Activated T-helper 2 cell treated with anti-CD3 and anti-CD28 coated beads, Interferon-gamma antibody, Interleukin-2, Interleukin-4, amounts not matched to agents 10 μg/mL and 5 μg/mL and 100 μg/mL, durations not matched to agents 14 hours and 24 hours and 36 hours (primary cell): ENCODE data around the gene LNX2. TPM values are rescaled to one million over a fixed set of nuclear protein-coding genes. Genes with fewer than 3 reads are reported as not detected.

Experiments
- DNase-seq: peaks from one replicate; pipeline ENCODE4 v3.0.0; 2021; ENCODE audit warnings: low spot score
- H3K27ac Mint-ChIP-seq: one replicate; pipeline ENCODE4 v1.8.0; 2021; ENCODE audit warnings: mixed read lengths
- H3K27me3 Mint-ChIP-seq: one replicate; pipeline ENCODE4 v1.8.0; 2021; ENCODE audit warnings: low read depth, mixed read lengths
- H3K36me3 Mint-ChIP-seq: one replicate; pipeline ENCODE4 v1.8.0; 2021; ENCODE audit warnings: low read depth, mixed read lengths
- H3K4me1 Mint-ChIP-seq: one replicate; pipeline ENCODE4 v1.8.0; 2021; ENCODE audit warnings: low read depth, mixed read lengths
- H3K4me3 Mint-ChIP-seq: one replicate; pipeline ENCODE4 v1.8.0; 2021; ENCODE audit warnings: low read depth, mild to moderate bottlenecking, moderate library complexity, mixed read lengths
- H3K9me3 Mint-ChIP-seq: one replicate; pipeline ENCODE4 v1.8.0; 2021; ENCODE audit warnings: mixed read lengths
- intact Hi-C: fragments of 100-400 bp; cut with micrococcal nuclease; formaldehyde crosslinking; loops from one replicate; pipeline ENCODE4 v1.15.1; 2023
- total RNA-seq: library from RNA; stranded (reverse); gene quantifications from 2 replicates; pipeline ENCODE4 v1.2.3, GENCODE V29; 2022

The LNX2 gene
- total RNA-seq, 1 donor from 2014 or later: 5.2 TPM

DNA sequence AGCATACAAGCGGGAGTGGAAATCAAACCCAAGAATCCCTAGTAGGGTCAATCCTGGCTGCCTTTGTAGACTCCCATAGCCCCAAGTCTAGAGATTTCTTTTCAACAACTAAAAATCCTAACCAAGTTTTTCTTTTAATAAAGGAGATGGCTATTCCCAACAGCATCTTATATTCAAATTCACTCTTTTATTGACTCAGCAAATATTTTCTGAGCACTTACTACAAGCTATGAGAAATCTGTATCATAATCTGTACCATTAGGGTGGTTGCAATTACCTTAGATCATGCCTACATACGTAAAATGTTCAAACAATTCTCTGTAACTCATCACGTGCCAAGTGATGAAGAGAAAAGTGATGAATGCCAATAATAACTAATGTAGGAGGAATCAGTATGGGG is 54.5 kb downstream of the LNX2 start:
- Mint-ChIP-seq H3K27me3 (no peaks in the 10 kb centered on the region), H3K9me3 (no peaks in the 10 kb centered on the region), H3K4me3 (no peak overlapping the region), H3K27ac (no peak overlapping the region), H3K4me1 (no peaks in the 10 kb centered on the region), H3K36me3 (peaks cover 12% of the 10 kb centered on the region)
- DNase-seq: no peak
- intact Hi-C loops: no loop called here

DNA sequence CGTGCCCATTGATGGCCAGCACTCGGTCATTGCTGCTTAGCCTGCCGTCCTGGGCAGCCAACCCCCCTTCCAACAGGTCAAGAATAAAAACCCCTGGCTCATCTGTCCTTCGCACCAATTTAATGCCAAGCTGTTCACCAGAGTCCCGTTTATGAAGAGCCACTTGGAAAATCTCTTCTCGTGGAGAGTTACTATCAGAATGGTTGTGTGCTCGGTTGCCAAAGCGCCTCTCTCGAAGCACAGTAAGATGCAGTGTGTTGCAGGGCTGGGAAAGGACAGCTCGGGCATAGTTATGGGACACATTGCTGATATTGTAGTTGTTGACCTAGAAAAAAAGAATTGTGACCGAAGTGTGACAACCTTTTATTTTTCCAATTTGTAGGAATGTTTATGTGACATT is 57.9 kb downstream of the LNX2 start:
- no peaks in the 10 kb centered on the region for H3K27me3 Mint-ChIP-seq
- H3K27ac Mint-ChIP-seq: no peak overlapping the region
- DNase-seq: no peak
- H3K9me3 Mint-ChIP-seq: no peaks in the 10 kb centered on the region
- intact Hi-C loops: no loop called here
- H3K36me3 Mint-ChIP-seq: peaks cover 15% of the 10 kb centered on the region
- no peak overlapping the region for H3K4me3 Mint-ChIP-seq
- H3K4me1 Mint-ChIP-seq: peaks cover 5% of the 10 kb centered on the region

DNA sequence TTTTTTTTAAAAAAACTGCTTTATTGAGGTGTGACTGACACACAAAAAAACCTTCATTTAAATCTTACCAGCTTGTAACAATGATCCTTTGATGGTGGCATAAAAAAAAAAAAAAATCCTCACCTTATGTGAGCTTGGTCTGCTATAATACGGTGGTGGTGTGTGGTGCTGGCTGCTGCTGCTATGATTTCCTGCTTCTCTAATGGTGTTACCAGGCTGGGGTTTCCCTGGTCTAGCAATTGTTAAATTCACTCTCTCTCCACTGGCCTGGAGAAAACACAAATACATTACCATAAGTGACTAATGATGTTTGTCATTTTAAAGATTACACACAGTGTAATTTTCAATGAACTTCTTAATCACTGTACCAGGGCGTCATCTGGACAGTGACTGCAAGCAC is 60.6 kb downstream of the LNX2 start:
- no peak for DNase-seq
- peaks cover 5% of the 10 kb centered on the region for H3K4me1 Mint-ChIP-seq
- intact Hi-C loops: no loop called here
- no peak overlapping the region for H3K27ac Mint-ChIP-seq
- peaks cover 33% of the 10 kb centered on the region for H3K36me3 Mint-ChIP-seq
- H3K27me3 Mint-ChIP-seq: no peaks in the 10 kb centered on the region
- no peak overlapping the region for H3K4me3 Mint-ChIP-seq
- H3K9me3 Mint-ChIP-seq: no peaks in the 10 kb centered on the region

DNA sequence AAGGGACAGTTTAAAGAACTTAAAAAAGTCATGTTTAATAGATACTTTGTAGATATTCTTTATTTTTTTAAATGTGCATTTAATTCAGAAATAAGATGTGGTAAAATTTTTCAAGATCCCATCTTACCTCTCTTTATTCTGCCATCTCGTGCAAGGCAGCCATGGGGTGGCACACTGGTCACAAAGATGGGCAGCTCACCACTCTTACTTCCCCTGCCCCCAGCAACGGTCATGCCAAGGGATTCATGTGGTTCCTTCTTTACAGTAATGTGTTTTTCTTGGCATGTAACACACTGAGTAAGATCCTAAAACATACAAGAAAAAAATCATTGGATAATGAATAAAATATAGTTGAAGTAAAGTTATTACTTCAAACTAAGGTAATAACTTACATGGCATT is 64.2 kb downstream of the LNX2 start:
- intact Hi-C loops: no loop called here
- H3K4me1 Mint-ChIP-seq: peaks cover 5% of the 10 kb centered on the region
- H3K27ac Mint-ChIP-seq: no peak overlapping the region
- H3K27me3 Mint-ChIP-seq: no peaks in the 10 kb centered on the region
- H3K36me3 Mint-ChIP-seq: peaks cover 28% of the 10 kb centered on the region
- no peak overlapping the region for H3K4me3 Mint-ChIP-seq
- no peaks in the 10 kb centered on the region for H3K9me3 Mint-ChIP-seq
- DNase-seq: no peak

DNA sequence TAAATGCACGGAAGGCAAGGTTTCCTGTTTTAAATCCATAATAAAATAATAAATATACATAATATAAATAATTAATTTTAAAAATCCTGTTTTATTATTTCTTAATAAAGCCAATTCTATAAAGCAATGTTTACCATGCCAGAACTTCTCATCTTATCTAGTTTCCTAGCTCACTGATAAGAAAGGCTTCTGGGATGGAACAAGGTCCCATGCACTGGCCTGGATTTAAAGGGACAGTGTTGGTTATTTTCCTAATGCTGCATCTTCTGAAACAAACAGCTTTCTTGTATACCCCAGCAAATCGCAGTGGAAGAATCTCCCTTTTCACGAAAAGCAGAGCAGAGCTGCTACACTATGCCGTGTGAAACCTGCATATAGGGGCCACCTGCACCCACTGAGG is 68.8 kb downstream of the LNX2 start:
- Mint-ChIP-seq H3K4me3 (no peak overlapping the region), H3K36me3 (peaks cover 46% of the 10 kb centered on the region), H3K9me3 (no peaks in the 10 kb centered on the region), H3K27ac (no peak overlapping the region), H3K4me1 (no peaks in the 10 kb centered on the region), H3K27me3 (no peaks in the 10 kb centered on the region)
- intact Hi-C loops: no loop called here
- no peak for DNase-seq

DNA sequence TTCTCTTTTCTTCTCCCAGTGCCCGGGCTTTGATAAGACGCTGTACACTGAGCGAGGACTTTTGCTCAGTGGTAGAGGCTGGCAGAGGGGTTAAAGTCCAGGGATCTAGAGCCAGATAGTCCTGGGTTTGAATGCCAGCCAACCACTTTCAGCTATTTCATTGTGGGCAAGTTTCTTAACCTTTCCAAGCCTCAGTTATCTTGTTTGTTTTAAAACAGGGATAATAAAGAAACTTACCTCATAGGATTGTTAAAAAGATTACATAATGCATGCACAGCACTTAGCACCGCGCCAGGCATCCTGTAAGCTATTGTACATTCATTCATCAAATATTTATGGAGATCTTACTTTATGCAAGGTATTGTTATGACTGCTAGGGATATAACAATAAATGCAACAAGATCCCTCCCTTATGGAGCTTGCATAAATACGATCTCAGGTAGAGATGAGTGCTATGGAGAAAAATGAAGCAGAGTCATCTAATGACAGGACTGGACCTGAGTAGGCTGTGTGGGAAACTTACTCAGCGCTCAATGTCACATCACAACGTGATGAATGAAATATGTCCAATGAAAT is 70.8 kb downstream of the LNX2 start:
- intact Hi-C loops: no loop called here
- Mint-ChIP-seq H3K4me3 (no peak overlapping the region), H3K27ac (no peak overlapping the region), H3K9me3 (no peaks in the 10 kb centered on the region), H3K4me1 (no peaks in the 10 kb centered on the region), H3K36me3 (peaks cover 39% of the 10 kb centered on the region), H3K27me3 (no peaks in the 10 kb centered on the region)
- no peak for DNase-seq

DNA sequence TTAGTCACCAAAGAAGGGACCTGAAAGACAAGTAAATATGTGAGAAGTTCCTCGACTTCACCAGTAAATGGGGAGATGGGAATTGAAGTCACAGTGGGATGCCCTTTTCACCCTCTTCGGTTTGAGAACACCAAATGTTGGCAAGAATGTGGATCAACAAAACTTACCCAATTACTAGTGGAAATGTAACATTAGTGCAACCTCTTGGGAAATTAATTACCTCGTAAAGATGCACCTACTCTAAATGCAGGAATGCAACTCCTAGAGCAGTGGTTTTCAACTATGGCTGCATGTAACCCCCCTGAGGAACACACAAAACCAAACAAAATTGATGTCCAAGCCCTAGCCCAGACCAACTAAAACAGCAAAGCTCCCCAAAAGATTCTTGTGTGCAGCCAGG is 78.1 kb downstream of the LNX2 start:
- H3K9me3 Mint-ChIP-seq: no peaks in the 10 kb centered on the region

DNA sequence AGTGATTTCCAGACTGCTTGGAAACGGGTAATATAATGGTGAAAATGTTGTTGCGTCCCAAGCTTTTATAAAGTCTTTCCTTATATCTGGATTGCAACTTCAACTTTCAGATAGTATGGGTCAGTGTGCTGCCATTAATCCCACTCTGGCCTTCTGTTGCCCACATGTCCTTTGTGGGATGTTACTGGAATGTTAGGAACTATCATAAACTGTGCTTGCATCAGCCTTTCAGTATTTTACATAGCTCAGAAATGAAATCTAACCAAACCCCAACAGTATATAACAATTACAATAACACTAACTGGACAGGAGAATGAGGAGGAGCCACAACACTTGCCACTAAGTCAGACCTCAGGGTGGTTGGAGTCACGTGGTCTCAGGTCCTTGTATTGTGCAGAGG is 78.9 kb downstream of the LNX2 start:
- intact Hi-C loops: no loop called here
- Mint-ChIP-seq H3K4me1 (no peaks in the 10 kb centered on the region), H3K9me3 (no peaks in the 10 kb centered on the region), H3K36me3 (peaks cover 9% of the 10 kb centered on the region), H3K4me3 (no peak overlapping the region), H3K27me3 (no peaks in the 10 kb centered on the region), H3K27ac (no peak overlapping the region)
- DNase-seq: no peak

More for the DNA sequence above, 78.1 kb downstream of the LNX2 start:
- no peak overlapping the region for H3K27ac Mint-ChIP-seq
- no peak overlapping the region for H3K4me3 Mint-ChIP-seq
- H3K27me3 Mint-ChIP-seq: no peaks in the 10 kb centered on the region
- no peak for DNase-seq
- H3K4me1 Mint-ChIP-seq: no peaks in the 10 kb centered on the region
- H3K36me3 Mint-ChIP-seq: peaks cover 9% of the 10 kb centered on the region
- intact Hi-C loops: no loop called here

DNA sequence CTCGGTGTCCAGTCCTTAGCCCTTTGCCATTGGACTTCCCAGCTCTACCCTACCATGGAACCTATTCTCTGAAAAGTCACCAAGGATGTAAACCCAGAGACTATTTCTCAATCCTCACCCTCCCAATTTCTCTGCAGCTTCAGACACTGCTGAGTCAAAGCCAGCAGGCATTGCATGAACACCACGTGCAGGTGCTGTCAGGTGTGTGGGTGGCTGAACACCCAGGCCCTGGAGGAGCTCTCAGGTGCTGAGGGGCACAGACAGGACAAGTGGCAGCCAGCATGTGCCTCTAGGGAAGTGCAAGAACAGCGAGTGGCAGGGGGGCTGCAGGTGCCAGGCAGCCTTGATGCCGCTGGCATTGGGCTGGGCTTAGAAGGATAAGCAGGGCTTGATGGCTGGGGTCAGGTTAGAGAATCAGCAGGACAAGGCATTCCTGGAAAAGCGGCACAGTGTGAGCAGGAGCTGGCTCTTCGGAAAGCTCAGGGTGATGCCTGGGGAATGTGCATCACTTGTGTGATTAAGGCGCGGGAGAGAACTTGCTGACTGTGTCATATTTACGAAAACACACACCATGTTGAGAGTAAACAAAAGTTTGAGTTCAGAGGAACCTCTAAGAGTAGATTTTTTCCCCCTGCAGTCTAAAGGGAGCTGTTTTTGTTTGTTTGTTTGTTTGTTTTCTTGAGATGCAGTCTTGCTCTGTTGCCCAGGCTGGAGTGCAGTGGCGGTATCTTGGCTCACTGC is 83.8 kb downstream of the LNX2 start:
- H3K27me3 Mint-ChIP-seq: peaks cover 3% of the 10 kb centered on the region
- H3K36me3 Mint-ChIP-seq: no peaks in the 10 kb centered on the region
- no peak overlapping the region for H3K4me3 Mint-ChIP-seq
- H3K9me3 Mint-ChIP-seq: no peaks in the 10 kb centered on the region
- H3K4me1 Mint-ChIP-seq: no peaks in the 10 kb centered on the region
- intact Hi-C loops: loop anchor here (10.0 kb wide), 2 partner anchors 162 to 178 kb away; no protein-coding TSS in a partner anchor
- H3K27ac Mint-ChIP-seq: no peak overlapping the region
- DNase-seq: no peak

DNA sequence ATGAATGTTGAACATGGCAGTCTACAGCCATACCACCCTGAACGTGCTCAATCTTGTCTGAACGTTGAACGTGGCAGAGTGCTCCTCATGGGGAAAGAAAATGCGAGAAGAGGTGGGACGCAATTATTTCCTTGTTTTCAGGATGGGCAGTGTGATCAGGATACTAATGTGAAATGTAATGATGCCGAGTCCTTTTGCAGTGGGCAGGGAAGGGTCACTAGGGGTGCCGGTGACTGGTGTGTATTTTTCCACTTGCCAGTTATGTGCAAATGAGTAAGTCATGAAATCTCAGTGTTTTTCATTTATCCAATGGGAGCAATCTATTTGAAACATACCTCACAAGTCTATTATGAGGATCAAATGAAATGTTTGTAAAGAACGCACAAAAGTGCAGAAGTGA is 84.8 kb downstream of the LNX2 start:
- Mint-ChIP-seq H3K27me3 (peaks cover 7% of the 10 kb centered on the region), H3K36me3 (no peaks in the 10 kb centered on the region), H3K27ac (no peak overlapping the region), H3K4me1 (no peaks in the 10 kb centered on the region), H3K4me3 (no peak overlapping the region), H3K9me3 (no peaks in the 10 kb centered on the region)
- no peak for DNase-seq
- intact Hi-C loops: loop anchor here (10.0 kb wide), 2 partner anchors 161 to 179 kb away; no protein-coding TSS in a partner anchor

DNA sequence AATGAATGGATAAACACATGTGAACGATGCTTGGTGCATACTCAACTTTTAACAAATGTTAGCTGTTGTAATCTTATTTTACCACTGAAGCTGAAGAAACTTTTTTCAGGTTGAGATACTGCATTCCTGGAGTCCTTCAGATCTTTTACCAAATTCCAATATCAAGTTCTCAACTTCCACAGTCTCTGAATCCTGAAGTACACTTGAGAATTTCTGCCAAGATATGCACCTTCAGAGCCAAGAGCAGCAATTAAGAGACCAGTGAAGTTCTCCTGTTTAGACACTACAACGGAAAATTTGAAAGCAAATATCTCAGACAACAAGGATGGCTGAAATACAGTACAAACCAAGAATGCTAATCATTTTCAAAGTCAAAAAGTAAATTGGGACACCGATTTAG is 85.3 kb downstream of the LNX2 start:
- Mint-ChIP-seq H3K9me3 (no peaks in the 10 kb centered on the region), H3K4me3 (no peak overlapping the region)
- intact Hi-C loops: loop anchor here (10.0 kb wide), 2 partner anchors 160 to 180 kb away; no protein-coding TSS in a partner anchor

DNA sequence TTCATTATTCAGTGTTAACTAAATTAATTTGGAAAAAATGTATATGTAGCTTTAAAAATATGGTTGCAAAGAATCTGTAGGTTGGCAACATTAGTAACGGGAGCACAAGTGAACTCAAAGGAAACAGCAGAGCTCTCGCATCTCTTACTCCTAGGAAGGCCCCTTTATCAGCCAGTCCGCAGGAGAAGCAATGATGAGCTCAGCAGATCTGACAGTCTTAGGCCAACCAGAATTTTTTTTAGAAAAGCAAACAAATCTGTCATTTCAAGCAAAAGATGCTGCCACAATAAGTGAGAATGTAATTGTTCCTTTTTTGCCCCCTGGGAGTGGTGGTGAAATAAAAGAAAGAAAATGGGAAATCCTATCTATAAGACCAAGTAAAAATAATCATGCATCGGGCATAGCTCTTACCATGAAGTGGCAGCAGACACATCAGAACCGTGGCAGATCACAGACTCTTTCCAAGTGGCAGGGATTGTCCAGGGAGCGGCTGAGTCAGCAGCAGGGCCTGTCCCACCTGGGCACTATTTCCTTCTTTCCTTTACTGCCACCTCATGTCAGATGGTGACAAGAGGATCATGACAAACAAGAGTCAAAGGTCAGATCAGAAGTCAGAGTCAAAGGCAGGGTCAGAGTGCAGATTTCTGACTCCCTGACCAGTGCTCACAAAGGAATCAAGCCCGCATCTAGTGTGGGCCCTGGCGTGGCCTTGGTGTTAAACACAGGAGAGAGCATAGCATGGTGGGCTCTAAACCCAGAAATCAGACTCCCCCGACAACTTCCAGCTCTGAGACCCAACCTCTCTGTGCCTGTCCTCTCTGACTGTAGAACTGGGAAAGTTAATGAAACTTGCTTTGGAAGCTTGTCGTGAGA is 86.0 kb downstream of the LNX2 start:
- DNase-seq: no peak
- Mint-ChIP-seq H3K27me3 (peaks cover 9% of the 10 kb centered on the region), H3K27ac (no peak overlapping the region), H3K36me3 (no peaks in the 10 kb centered on the region), H3K9me3 (no peaks in the 10 kb centered on the region), H3K4me1 (no peaks in the 10 kb centered on the region), H3K4me3 (no peak overlapping the region)
- intact Hi-C loops: loop anchor here (10.0 kb wide), 2 partner anchors 160 to 180 kb away; no protein-coding TSS in a partner anchor

More for the DNA sequence above, 85.3 kb downstream of the LNX2 start:
- DNase-seq: no peak
- Mint-ChIP-seq H3K36me3 (no peaks in the 10 kb centered on the region), H3K27me3 (peaks cover 9% of the 10 kb centered on the region), H3K27ac (no peak overlapping the region), H3K4me1 (no peaks in the 10 kb centered on the region)
